Measurements from ENCODE around the gene TMEM178B.
"Not testable (repeated sequence)": the region's sequence is repeated elsewhere in the genome, so short reads cannot be mapped to it uniquely, and the experiment has no call there.

The TMEM178B gene

DNA sequence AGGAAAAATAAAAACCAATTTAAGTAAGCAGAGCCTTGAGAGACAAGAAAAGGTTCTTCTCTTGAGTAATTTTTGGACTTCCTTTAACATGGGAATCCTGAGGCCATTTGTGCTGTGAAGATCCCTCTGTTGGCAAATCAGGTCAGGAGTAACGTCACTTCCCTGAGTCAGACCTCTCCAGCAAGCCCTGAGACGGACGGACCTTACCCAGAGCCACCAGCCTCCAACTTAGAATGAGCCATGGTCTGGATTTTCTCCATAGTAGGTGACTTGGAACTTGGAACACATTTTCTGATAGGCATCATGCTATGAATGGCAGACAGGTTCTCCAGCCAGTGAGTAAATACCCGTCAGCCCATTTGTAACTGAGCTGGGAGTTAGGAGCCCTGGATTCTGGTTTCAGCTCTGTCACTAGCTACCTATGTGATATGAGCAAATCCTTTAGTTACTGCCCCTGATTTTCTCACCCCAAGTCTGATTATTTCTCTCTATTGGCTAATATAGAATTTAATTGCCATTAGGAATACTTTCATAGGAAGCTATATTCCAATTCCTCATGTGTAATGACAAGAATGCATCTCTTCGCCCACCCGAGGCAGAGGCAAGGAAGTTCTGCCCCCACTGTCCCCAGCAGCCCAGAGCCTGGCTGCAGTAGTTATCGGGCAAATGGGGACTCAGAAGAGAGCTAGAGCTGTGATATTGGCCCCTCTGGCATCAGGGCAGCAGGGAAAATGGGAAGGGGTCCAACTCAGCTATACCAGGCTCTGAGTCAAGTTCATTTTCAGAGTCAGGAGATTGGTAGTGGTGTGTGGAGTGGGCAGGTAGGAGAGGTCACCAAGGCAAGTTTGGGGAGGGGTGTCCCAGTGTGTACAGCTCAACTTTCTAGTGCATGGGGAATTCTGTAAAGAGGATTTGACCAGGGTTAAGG, 323.6 kb downstream of the TMEM178B start:
- no peak for DNase-seq

DNA sequence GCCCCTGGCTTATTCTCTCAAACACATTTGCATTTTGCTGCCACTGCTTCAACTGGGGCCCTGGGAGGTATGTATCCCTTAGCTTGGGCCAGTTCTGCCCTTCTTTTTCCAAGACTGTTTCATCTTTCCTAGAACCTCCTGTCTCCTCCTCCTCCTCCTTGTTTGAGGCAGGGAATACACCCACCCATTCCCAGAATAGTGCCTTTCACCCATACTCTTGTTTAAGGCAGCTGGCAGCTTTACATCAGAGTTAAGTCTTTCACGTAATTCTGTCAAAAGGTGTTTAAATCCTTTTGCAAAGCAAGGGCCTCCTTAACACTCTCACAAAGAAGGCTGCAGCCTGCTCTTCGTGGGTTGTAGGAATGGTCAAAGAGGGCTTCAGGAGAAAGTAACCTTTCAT, 326.5 kb downstream of the TMEM178B start:
- DNase-seq: no peak

DNA sequence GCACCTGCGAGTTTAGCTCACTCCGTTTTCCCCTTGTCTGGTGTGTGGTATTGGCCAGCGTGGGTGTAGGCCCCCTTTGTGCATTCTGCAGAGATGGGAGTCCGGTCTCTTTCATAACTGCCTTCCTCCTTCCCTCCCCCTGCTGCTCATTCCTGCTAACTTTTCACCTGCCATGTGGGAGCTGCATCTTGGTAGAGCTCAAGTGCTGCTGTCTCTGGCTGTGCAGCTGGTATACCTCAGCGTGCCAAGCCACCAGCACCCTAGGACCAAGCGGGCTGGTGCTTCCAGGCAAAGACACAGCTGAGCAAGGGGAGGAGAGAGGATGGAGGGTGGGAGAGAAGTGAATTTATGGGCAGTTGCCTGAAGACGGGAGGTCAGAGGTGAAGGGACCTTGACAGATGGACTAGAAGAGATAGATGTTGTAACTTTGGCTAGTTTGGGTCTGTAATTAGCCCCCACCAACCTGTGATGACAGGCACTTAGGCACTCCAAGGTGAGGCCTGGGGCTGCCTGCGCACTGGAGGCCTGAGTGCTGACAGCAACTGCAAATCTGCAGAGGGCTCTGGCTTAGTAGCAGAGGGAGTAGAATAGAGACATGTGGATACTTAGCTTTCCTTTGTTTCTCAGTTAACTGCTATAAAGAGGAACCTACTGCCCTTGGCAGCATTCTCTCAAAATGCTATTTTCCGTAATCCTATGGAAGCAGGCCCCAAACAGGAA, 328.6 kb downstream of the TMEM178B start:
- DNase-seq: no peak

DNA sequence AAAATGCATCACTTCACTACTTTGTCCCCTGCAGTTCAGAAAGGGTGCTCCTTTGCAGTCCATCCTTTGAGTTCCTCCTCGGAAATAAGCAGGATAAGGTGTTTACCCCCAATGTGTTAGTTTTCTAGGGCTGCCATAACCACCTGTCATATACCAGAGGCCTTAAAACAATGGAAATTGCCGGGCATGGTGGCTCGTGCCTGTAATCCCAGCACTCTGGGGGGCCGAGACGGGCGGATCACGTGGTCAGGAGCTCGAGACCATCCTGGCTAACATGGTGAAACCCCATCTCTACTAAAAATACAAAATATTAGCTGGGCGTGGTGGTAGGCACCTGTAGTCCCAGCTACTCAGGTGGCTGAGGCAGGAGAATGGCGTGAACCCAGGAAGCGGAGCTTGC, 330.0 kb downstream of the TMEM178B start:
- DNase-seq: not testable (repeated sequence)

DNA sequence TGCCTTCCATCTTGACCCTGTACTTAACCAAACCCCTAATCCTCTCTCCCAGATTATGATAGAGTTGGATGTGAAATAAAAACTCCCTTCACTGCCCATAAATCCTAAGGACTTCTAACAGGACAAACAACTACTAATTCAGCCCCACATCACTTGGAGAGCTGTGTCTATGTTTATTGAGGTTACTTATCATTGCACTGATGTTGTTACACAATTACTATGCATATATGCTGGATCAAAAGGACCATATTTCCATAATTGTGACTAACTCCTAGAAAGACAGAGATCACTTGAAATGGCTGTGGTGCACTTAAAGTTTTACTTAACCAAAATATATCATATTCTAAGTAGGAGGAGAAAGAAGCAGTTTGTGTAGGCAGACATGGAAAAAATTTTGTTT, 332.5 kb downstream of the TMEM178B start:
- no peak for DNase-seq

DNA sequence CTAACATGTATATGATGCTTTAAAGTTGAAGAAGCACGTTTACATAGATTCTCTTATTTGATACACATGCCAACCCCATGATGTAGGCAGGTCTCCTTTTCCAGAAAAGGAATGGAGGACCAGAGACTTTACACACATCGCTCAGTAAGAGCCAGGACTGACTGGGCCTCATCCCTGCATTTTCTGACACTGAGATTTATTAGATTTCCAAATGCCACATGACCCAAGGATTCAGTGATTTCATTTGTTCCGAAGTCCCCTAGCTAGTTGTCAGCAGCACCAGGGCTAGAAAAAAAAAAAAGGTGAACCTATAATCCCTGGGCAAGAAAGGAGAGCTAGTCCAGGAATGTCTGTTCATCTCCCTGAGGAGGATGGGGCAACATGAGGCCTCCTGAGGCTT, 334.0 kb downstream of the TMEM178B start:
- no peak for DNase-seq

DNA sequence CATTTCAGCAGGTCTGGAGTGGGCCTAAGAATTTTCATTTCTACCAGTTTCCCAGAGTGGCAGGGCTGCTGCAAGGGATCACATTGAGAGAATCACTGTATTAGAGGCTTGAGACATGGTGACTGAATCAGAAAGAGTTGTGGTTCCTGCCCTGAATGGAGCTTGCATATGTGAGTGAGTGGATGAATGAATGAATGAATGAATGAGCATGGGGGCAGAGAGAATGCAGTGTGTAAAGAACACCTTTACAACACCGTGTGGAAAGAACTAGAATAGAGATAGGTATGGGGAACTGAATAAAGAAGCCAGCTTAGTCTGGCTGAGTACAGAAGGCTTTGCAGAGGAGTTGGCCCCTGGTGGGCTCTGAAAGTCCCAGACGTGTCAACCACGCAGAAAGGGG, 334.6 kb downstream of the TMEM178B start:
- DNase-seq: no peak

DNA sequence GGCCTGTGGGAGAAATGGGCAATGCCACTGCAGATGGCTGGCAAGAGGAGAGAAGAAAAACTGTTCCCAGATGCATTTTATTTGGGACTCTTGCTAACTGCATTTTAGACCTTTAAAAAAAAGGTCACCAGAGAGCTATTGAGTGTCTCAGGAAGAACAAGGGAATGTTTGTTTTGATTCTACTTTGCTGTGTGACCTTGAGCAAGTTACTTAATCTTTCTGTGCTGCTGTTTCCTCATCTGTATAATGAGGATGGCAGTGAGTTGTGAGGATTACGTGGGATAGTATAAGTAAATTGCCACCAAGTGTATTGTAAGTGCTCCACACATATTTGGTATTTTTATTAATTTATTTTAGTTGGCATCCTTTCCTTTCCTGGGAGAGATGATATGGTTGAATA, 335.4 kb downstream of the TMEM178B start:
- no peak for DNase-seq

DNA sequence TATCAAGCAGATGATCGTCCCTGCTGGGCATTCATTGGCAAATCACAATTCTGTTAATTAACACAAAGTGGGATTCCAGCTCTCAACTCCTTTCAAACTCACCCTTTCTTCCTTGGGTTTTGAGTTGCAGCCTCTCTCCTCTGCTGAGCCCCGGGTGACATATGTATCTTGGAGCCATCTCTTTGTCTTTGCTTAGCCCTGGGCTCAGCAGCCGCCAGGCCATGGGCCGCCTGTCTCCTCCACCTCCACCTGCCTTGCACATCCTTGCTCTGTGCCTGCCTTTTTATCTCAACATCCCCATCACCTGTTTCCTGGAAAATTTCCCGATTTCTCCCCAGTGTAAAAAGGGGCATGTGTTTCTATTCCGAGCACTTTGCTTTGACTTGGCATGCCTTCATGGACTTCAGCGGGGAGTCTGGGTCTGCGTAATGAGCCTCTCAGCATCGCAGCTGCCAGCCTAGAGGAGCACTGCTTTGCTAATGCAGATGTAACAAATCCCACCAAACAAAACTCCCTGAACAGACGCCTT, 336.0 kb downstream of the TMEM178B start:
- DNase-seq: no peak

DNA sequence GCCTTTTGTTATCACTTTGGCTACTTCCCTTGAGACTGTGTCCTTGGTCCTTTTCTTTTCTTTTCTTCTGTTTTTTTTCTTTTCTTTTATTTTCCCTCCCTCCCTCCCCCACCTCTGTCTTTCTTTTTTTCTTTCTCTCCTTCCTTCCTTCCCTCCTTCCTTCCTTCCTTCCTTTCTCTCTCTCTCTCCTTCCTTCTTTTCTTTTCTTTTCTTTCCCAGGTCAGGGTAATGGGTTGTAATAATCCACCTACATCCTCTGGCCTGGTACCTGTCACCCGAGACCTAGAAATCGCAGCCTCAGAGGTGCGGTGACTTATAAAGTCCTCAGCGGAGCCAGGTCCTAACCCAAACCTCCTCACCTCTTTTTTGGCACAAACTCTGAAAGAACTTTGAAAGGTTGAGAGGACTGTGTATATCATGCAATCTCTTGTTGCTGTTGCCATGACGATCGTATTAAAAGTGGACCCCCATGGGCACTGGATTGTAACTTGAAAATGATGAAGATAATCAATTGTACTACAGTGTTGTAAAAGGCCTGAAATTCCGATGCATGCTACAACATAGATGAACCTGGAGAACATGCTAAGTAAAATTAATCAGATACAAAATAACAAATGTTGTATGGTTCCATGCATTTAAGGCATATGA, 336.6 kb downstream of the TMEM178B start:
- DNase-seq: no peak

DNA sequence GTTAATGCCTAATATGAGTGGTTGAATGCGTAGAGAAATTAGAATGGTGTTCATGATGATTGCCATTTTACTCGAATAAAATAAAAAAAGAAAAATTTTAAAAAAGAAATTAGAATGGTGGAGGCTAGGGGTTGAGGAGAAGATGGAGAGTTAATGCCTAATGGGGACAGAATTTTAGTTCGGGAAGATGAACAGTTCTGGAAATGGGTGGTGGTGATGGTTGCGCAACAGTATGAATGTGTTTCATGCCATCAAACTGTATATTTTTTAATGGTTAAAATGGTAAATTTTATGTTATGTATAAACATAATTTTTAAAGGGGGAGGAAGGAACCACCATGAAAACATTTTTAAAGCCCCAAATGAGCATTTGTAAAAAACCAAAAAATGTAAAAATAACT, 337.3 kb downstream of the TMEM178B start:
- DNase-seq: no peak

DNA sequence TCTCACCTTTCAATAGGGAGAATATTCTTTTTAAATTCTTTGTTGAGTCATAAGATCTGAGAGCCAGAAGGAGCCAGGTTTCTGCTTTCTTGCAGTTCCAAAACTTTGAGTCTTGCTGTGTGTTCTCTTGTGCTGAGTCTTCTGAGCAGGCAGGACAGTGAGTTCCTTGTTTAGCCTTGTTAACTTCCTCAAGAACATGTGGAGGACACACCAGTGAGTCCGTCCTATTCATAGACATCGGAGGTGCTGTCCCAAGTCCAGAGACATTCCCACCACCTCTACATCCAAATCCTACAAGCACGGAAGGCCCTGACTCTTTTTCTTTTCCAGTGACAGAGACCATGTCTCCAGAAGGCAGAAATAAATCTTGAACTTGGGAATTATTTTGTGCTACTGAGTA, 342.1 kb downstream of the TMEM178B start:
- no peak for DNase-seq

DNA sequence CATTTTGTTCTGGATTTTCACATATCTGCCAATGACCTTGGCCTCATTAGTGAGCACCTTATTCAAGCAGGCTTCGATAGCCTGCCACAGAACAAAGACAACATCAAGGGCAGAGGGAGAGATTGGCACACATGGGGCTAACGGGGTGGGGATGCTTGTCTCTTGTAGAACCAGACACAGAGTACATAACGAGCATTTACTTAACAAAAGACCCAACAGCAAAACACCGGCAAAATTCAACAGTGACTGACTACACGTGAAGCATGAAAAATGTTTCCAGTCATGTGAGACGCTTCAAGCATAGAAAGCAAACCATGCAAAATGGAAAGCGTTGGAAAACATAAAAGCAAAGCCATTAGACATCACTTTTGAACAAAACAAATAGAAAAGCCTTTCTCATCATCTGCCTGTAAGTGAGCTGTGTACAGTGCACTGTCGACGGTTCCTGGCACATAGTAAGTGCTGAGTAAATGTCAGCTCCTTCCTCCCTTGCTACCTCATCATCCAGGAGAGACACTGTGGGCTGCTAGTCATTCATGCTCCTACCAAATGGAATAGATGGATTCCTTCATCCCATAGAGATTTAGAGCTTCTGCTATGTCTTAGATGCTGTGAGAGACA, 342.9 kb downstream of the TMEM178B start:
- no peak for DNase-seq

DNA sequence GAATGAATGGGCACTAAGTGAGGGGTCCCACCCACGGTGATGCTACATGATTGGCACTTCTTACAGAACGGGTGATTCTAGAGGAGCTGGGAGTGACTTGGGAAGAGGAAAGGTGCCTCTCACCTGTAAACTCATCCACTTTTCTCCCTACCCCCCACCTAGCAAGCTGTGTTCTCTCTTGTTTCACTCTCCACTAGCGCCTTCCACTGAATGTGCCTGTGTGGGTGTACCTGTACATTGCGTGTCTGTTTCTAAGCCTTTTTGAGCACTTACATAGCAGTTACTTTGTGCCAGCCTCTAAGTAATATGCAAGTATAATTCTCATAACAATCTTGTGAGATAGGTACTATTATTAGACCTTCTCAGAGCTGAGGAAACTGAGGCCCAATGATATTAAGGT, 343.6 kb downstream of the TMEM178B start:
- no peak for DNase-seq

DNA sequence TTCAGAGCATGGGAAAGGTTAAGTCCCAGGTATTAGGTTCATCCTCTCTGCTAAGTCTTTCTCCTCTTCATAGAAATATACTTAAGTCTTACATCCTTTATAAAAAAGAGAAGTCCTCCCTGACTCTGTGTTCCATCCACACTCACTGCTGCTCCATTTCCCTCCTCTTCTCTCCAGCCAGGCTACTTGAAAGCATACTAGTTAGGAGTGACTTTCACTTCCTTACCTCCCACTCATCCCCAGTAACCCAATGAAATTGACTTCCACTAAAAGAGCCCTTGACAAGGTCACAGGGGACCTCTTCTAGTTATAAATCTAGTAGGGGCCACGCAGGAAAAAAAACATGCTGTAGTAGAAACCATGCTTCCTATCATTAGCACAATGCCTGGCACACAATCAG, 344.2 kb downstream of the TMEM178B start:
- no peak for DNase-seq

DNA sequence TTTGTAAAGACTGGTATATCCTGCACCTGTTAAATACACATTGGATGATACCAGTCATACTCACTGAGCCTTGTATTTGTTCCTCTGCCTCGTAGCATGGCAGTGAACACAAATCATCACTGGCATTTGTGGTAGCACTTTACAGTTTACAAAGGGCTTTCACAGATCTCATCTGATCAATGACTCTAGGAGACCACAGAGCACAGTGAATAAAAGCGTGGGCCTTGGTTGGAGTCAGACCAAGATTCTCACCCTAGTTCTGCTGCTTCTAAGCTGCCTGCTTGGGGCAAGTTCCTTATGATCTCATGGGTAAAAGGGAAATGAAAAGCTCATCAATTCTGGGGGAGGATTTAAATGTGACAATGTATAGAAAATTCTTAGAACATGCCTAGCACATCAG, 347.4 kb downstream of the TMEM178B start:
- DNase-seq: no peak

DNA sequence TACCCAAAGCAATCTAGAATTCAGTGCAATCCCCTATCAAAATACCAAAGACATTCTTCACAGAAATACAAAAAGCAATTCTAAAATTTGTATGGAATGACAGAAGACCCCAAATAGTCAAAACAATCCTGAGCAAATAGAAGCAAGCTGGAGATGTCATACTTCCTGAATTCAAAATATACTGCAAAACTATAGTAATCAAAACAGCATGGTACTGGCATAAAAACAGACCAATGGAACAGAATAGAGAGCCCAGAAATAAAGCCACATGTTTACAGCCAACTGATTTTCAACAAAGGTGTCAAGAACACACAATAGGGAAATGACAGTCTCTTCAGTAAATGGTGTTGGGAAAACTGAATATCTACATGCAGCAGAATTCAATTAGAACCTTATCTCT, 353.3 kb downstream of the TMEM178B start:
- DNase-seq: no peak

DNA sequence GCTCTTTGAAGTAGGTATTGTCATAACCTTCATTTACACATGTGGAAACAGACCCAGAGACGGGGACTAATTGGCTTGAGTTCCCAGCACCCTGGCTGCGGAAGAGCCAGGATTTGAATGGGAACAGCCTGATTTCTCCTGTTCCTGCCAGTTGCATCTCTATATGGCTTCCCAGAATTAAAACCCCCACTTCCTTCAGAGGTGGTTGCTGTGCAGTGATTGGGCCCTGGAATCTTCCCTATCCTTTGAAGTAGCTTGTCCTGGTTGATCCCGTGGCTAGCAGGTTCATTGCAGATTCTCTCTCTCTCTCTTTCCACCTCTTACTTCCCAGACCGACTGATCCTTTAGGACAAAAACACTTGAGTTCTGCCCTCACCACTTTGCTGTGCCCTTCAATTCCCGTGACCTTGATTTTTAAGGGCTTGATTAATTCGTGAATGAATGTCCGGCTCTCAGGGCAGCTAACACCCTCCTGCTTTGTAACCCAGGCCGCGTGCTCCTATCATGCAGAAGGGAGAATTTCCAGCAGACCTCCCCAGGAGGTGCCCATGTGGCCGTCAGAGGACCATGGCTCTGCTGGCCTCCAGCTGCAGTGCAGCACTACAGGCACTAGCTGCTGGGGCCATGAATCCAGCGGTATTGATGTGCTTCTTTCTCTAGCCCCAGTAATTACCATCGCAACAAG, 356.7 kb downstream of the TMEM178B start:
- no peak for DNase-seq

DNA sequence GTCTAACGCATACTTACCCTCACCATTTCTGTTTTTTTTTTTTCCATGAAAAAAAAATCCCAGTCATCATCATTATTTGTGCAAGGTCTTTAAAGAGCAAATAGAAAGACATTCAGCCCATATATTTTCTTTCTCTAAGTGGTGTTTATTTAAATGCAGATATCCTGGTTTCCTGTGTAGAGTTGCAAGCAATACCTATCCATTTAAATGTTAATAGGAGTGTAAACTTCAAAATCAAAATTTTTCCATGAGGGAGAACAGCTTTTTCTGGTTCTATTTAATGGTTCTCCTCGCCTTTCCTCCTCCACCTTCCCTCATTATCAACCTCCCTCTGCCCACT, 357.2 kb downstream of the TMEM178B start:
- DNase-seq: no peak

DNA sequence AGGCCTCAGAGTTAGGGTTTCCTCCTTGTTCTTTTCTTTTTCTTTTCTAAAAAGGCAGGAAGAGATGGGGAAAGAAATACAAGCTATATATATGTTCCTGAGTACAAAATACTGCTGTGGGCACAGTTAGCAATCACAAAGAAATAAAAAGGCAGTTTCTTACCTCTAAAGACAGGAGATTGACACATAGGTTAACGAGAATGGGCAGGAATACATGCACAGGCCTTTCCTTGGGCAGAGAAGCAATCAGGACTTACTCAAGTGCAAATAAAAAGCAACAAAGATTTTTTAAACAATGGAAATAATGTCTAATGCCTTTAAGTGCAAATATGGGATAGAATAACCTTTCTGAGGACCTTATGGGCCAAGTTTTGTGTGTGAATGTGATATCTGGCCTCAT, 357.8 kb downstream of the TMEM178B start:
- DNase-seq: no peak

DNA sequence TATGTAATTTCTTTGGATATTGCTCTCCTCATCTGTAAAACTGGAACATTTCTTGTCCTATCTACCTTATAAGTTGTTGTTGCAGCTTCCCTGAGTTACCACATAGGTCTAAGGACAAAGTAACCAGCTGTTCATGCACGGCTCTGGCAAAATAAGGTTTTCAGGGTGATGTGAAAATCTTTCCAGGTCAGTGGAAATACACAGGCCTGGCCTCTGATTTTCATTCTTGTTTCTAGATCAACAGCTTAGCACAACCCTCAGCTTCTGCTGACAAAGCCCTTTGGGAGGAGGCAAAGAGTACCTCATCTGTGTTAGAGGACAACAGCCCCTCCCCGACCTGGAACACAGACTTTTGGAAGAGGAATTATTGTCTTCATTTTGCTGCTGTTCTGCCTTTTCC, 359.8 kb downstream of the TMEM178B start:
- DNase-seq: no peak

DNA sequence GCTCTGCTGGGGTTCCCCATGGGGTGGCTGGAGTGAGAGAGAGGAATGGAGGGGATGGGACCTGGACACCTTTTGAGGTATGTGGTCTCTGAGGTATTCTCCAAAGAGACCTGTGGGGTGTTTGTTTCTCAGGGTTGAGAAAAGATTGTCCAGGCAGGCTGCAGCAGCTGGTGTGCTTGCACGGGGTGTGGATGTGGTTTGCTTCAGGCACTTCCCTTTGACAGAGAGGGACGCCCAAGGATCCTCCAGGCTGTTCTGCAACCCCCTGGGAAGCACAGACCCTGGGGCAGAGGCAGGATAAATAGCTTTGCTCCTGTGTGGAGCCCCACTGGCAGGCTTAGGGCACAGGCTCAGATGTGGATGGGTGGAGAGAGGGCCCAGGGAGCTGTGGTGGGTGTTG, 362.3 kb downstream of the TMEM178B start:
- DNase-seq: no peak
